H7 (cell line): ENCODE results near the gene TOPBP1. TPM values are rescaled to one million over a fixed set of nuclear protein-coding genes. Genes with fewer than 3 reads are reported as not detected.

Experiments used
- total RNA-seq: library from RNA; depleted of rRNA; stranded (reverse); fragments of >200 nt; shearing (Covaris generic); gene quantifications from 2 replicates; pipeline ENCODE4 v1.2.3, GENCODE V29; 2014; rRNA removed

Gene TOPBP1
- total RNA-seq, 1 experiment from 2014 or later, result 36.3 TPM

Other genes starting within 250 kb of the TOPBP1 start
- 89.7 and 129 TPM in 2 replicates for gene CDV3, start 88.3 kb downstream of the TOPBP1 start, total RNA-seq
- under 0.01 TPM in 1 of 2 replicates, not detected in the other for gene TF, start 84.5 kb upstream of the TOPBP1 start, total RNA-seq
- gene SRPRB, start 143.9 kb upstream of the TOPBP1 start, total RNA-seq, result 26.5 and 27.7 TPM in 2 replicates
- 1.2 and 2.4 TPM in 2 replicates for gene RAB6B, start 233.9 kb upstream of the TOPBP1 start, total RNA-seq